ENCODE data around the gene NOG. TPM values are rescaled to one million over a fixed set of nuclear protein-coding genes. Genes with fewer than 3 reads are reported as not detected.
A peak's percentile ranks its signal among the peaks of the same experiment; 100 is the strongest.

Gene NOG
- total RNA-seq, 1 experiment from 2014 or later, result 0.25 TPM

- H3K9ac ChIP-seq (ENCODE audit: low read length), result no peak overlapping the region
- H3K4me1 ChIP-seq (ENCODE audit: control insufficient read depth in 1 of 2, insufficient read depth in 2 of 2, low read length in 2 of 2), result peaks cover 2 to 4% of the 10 kb centered on the region in 2 experiments; a peak in 2 of 4 replicates
- no peak overlapping the region for H3K27ac ChIP-seq (ENCODE audit: low read depth, low read length)
- no peak overlapping the region for H3K4me2 ChIP-seq (ENCODE audit: low read length)
- no TSS peak for BruUV-seq (replicated peaks)
- TF ChIP-seq RAD21 (IDR thresholded peaks at IDR 0.05; ENCODE audit: low read depth), result no peak
- no peak for TF ChIP-seq EZH2phosphoT487 (IDR thresholded peaks at IDR 0.05; ENCODE audit: borderline replicate concordance)
- peak; percentile 22; the same call in 1 of the 2 replicates for TF ChIP-seq REST (IDR thresholded peaks at IDR 0.05; ENCODE audit: low read depth)
- no peak for TF ChIP-seq SIN3A (IDR thresholded peaks at IDR 0.05; ENCODE audit: low read depth)
- TF ChIP-seq SRF (IDR thresholded peaks at IDR 0.05; ENCODE audit: low read depth), result no peak
- no peak for TF ChIP-seq YY1 (IDR thresholded peaks at IDR 0.05; ENCODE audit: extremely low read depth, insufficient replicate concordance, low read depth, low read length)
- no peak overlapping the region for H2AFZ ChIP-seq (ENCODE audit: low read depth, low read length, poor library complexity, severe bottlenecking)
- no peak overlapping the region for H3K4me3 ChIP-seq (replicated peaks in 1 of 2; ENCODE audit: low read depth in 1 of 2, low read length in 2 of 2)
- no peaks in the 10 kb centered on the region for H3K36me3 ChIP-seq (ENCODE audit: control insufficient read depth in 1 of 2, insufficient read depth in 2 of 2, low read length in 2 of 2)
- no peaks in the 10 kb centered on the region for H3K9me2 ChIP-seq (ENCODE audit: insufficient read depth)
- peaks cover 21% of the 10 kb centered on the region for H3K27me3 ChIP-seq (ENCODE audit: insufficient read depth, low read length)
- DNase-seq (ENCODE audit: low read depth, low spot score) (no peak), ATAC-seq (no peak)
- no peaks in the 10 kb centered on the region for H4K20me1 ChIP-seq (ENCODE audit: insufficient read depth)
- no peaks in the 10 kb centered on the region for H3K79me2 ChIP-seq (ENCODE audit: insufficient read depth, low read length)
- no peaks in the 10 kb centered on the region for H3K9me3 ChIP-seq (ENCODE audit: control insufficient read depth in 1 of 2, insufficient read depth in 1 of 2, low read depth in 1 of 2, low read length in 2 of 2)
- intact Hi-C loops (cut with micrococcal nuclease), result no loop called here
- ChIA-PET RAD21 (ENCODE audit: low non-redundant PET in 1 of 2, low total read pairs in 2 of 2, uncharacterized antibody in 2 of 2, unreplicated experiment in 2 of 2) (no interaction called here), POLR2A (no interaction called here), CTCF (no interaction called here)
Observed at GRCh38 chr17:56633681-56634080, 40.2 kb downstream of the NOG start.

DNA sequence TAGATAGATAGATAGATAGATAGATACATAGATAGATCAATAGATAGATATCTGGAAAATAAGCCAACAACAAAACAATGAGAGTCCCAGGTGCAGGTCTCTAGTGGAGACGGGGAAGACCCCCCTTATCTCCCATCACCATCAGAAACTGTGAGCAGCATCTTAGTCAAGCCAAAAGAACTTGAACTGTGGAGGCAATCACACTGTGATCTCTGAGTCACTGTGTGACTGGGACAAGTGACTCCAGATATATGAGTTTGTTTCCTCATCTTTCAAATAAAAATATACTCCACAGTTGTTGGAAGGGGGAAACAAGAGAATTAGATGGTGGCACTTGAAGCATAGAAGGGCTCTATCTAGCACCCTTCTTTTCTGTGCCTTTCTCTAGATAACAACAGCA, 42.1 kb downstream of the NOG start:
- ChIA-PET RAD21 (ENCODE audit: low non-redundant PET in 1 of 2, low total read pairs in 2 of 2, uncharacterized antibody in 2 of 2, unreplicated experiment in 2 of 2) (no interaction called here), CTCF (no interaction called here), POLR2A (no interaction called here)
- Histone ChIP-seq H3K4me3 (replicated peaks in 1 of 2; ENCODE audit: low read depth in 1 of 2, low read length in 2 of 2) (no peak overlapping the region), H3K27ac (ENCODE audit: low read depth, low read length) (no peak overlapping the region), H3K36me3 (ENCODE audit: control insufficient read depth in 1 of 2, insufficient read depth in 2 of 2, low read length in 2 of 2) (no peaks in the 10 kb centered on the region), H3K79me2 (ENCODE audit: insufficient read depth, low read length) (no peaks in the 10 kb centered on the region), H3K27me3 (ENCODE audit: insufficient read depth, low read length) (peaks cover 21% of the 10 kb centered on the region), H3K4me2 (ENCODE audit: low read length) (no peak overlapping the region), H4K20me1 (ENCODE audit: insufficient read depth) (no peaks in the 10 kb centered on the region), H3K9me3 (ENCODE audit: control insufficient read depth in 1 of 2, insufficient read depth in 1 of 2, low read depth in 1 of 2, low read length in 2 of 2) (no peaks in the 10 kb centered on the region), H2AFZ (ENCODE audit: low read depth, low read length, poor library complexity, severe bottlenecking) (no peak overlapping the region), H3K9me2 (ENCODE audit: insufficient read depth) (no peaks in the 10 kb centered on the region), H3K4me1 (ENCODE audit: control insufficient read depth in 1 of 2, insufficient read depth in 2 of 2, low read length in 2 of 2) (no peaks in the 10 kb centered on the region), H3K9ac (ENCODE audit: low read length) (no peak overlapping the region)
- intact Hi-C loops (cut with micrococcal nuclease), result no loop called here
- no TSS peak for BruUV-seq (replicated peaks)
- ATAC-seq, result no peak
- DNase-seq (ENCODE audit: low read depth, low spot score), result no peak
- no peak for TF ChIP-seq ATF3 (IDR thresholded peaks at IDR 0.05)
- no peak for TF ChIP-seq EGR1 (IDR thresholded peaks at IDR 0.05; ENCODE audit: low read depth)
- TF ChIP-seq EZH2phosphoT487 (IDR thresholded peaks at IDR 0.05; ENCODE audit: borderline replicate concordance), result no peak
- TF ChIP-seq EZH2 (IDR thresholded peaks at IDR 0.05), result no peak
- no peak for TF ChIP-seq ELF1 (IDR thresholded peaks at IDR 0.05; ENCODE audit: borderline replicate concordance, low read depth)
- TF ChIP-seq CBX3 (IDR thresholded peaks at IDR 0.05; ENCODE audit: low read depth), result no peak
- TF ChIP-seq POLR2AphosphoS5 (IDR thresholded peaks at IDR 0.05; ENCODE audit: low read depth, low read length), result no peak
